ENCODE data around the gene PRXL2A.
A peak's percentile ranks its signal among the peaks of the same experiment; 100 is the strongest.

The PRXL2A gene

GRCh38 chr10:80461208-80462183, 53.1 kb downstream of the PRXL2A start:
- DNase-seq (ENCODE audit: low read depth) = no peak

GRCh38 chr10:80462299-80462980, 54.1 kb downstream of the PRXL2A start:
- DNase-seq (ENCODE audit: low read depth) = no peak

- no peak for DNase-seq (ENCODE audit: low read depth)
These were observed 54.8 kb downstream of the PRXL2A start for GRCh38 chr10:80462981-80463741.

- no peak for DNase-seq (ENCODE audit: low read depth)
These were observed 55.5 kb downstream of the PRXL2A start for GRCh38 chr10:80463868-80464267.

- no peak for DNase-seq (ENCODE audit: low read depth)
These were observed 56.5 kb downstream of the PRXL2A start for GRCh38 chr10:80464557-80465450.

GRCh38 chr10:80465451-80465835, 57.1 kb downstream of the PRXL2A start:
- no peak for DNase-seq (ENCODE audit: low read depth)

- DNase-seq (ENCODE audit: low read depth) = no peak
These were observed 57.7 kb downstream of the PRXL2A start for GRCh38 chr10:80465839-80466590.

GRCh38 chr10:80466724-80467326, 58.5 kb downstream of the PRXL2A start:
- no peak for DNase-seq (ENCODE audit: low read depth)

GRCh38 chr10:80468002-80468401, 59.7 kb downstream of the PRXL2A start:
- peak; percentile 63 for DNase-seq (ENCODE audit: low read depth)

- no peak for DNase-seq (ENCODE audit: low read depth)
These were observed 60.6 kb downstream of the PRXL2A start for GRCh38 chr10:80468806-80469421.

GRCh38 chr10:80470266-80470665, 61.9 kb downstream of the PRXL2A start:
- no peak for DNase-seq (ENCODE audit: low read depth)

GRCh38 chr10:80471001-80471400, 62.6 kb downstream of the PRXL2A start:
- no peak for DNase-seq (ENCODE audit: low read depth)

- DNase-seq (ENCODE audit: low read depth) = no peak
These were observed 63.4 kb downstream of the PRXL2A start for GRCh38 chr10:80471715-80472233.

- DNase-seq (ENCODE audit: low read depth) = no peak
These were observed 64.1 kb downstream of the PRXL2A start for GRCh38 chr10:80472234-80473095.

- DNase-seq (ENCODE audit: low read depth) = no peak
These were observed 64.8 kb downstream of the PRXL2A start for GRCh38 chr10:80473096-80473657.

GRCh38 chr10:80473692-80474596, 65.6 kb downstream of the PRXL2A start:
- no peak for DNase-seq (ENCODE audit: low read depth)

GRCh38 chr10:80474597-80474910, 66.2 kb downstream of the PRXL2A start:
- no peak for DNase-seq (ENCODE audit: low read depth)

All from activated T-cell treated with anti-CD3 and anti-CD28 coated beads for 1 hour (primary cell).